MM.1S (cell line): Measurements from ENCODE around the gene TPCN2.

ENCODE experiments used
- DNase-seq: peaks from one replicate; pipeline ENCODE4 v3.0.0-alpha.2; 2015
- H2AFZ ChIP-seq: fragments of 300-600 bp; sonication (generic); 2 replicates; pipeline ENCODE4 v1.6.0; 2016; ENCODE audit warnings: antibody characterized with exemption, low read length
- H3F3A ChIP-seq: fragments of 300-600 bp; sonication (generic); 2 replicates; pipeline ENCODE4 v1.6.1; 2016; ENCODE audit warnings: mild to moderate bottlenecking, antibody characterized with exemption, low read length, moderate library complexity, mixed read lengths; ENCODE audit not compliant: insufficient read depth
- H3K27ac ChIP-seq: fragments of 300-600 bp; sonication (generic); 2 replicates; pipeline ENCODE4 v1.5.1; 2016; ENCODE audit warnings: mild to moderate bottlenecking, low read length
- H3K27me3 ChIP-seq: fragments of 300-600 bp; sonication (generic); replicated peaks from 2 replicates; pipeline ENCODE4 v1.6.0; 2016; ENCODE audit warnings: low read length; ENCODE audit not compliant: insufficient read depth
- H3K36me3 ChIP-seq: fragments of 300-600 bp; sonication (generic); replicated peaks from 2 replicates; pipeline ENCODE4 v1.6.1; 2016; ENCODE audit warnings: mild to moderate bottlenecking, low read length, mixed read lengths; ENCODE audit not compliant: insufficient read depth
- H3K4me1 ChIP-seq: fragments of 300-600 bp; sonication (generic); 2 replicates; pipeline ENCODE4 v1.6.1; 2016; ENCODE audit warnings: low read length, mixed read lengths
- H3K4me2 ChIP-seq: fragments of 300-600 bp; sonication (generic); 2 replicates; pipeline ENCODE4 v1.6.0; 2016; ENCODE audit warnings: low read depth, low read length
- H3K4me3 ChIP-seq: fragments of 300-600 bp; sonication (generic); 2 replicates; pipeline ENCODE4 v1.5.1; 2016; ENCODE audit warnings: low read length, mixed read lengths
- H3K79me2 ChIP-seq: fragments of 300-600 bp; sonication (generic); 2 replicates; pipeline ENCODE4 v1.6.1; 2016; ENCODE audit warnings: mixed run types, low read length, mixed read lengths
- H3K9ac ChIP-seq: fragments of 300-600 bp; sonication (generic); 2 replicates; pipeline ENCODE4 v1.6.1; 2016; ENCODE audit warnings: low read length, mixed read lengths
- H3K9me2 ChIP-seq: fragments of 300-600 bp; sonication (generic); replicated peaks from 2 replicates; pipeline ENCODE4 v1.6.1; 2016; ENCODE audit warnings: mild to moderate bottlenecking, low read length, mixed read lengths; ENCODE audit not compliant: insufficient read depth
- H3K9me3 ChIP-seq: fragments of 300-600 bp; sonication (generic); replicated peaks from 2 replicates; pipeline ENCODE4 v1.6.1; 2016; ENCODE audit warnings: mild to moderate bottlenecking, low read length, mixed read lengths; ENCODE audit not compliant: insufficient read depth
- H4K20me1 ChIP-seq: fragments of 300-600 bp; sonication (generic); 2 replicates; pipeline ENCODE4 v1.6.1; 2016; ENCODE audit warnings: mild to moderate bottlenecking, low read length, moderate library complexity, mixed read lengths; ENCODE audit not compliant: insufficient read depth
- CTCF ChIP-seq: fragments of 300-600 bp; sonication (generic); IDR thresholded peaks from 2 replicates; pipeline ENCODE4 v1.5.1; 2016; ENCODE audit warnings: antibody characterized with exemption, low read length, mixed read lengths
- EZH2 ChIP-seq: fragments of 300-600 bp; sonication (generic); optimal IDR thresholded peaks from 2 replicates; pipeline ENCODE3; 2017; ENCODE audit warnings: low read depth, mild to moderate bottlenecking, antibody characterized with exemption, low read length, mixed read lengths
- EZH2phosphoT487 ChIP-seq: fragments of 300-600 bp; sonication (generic); IDR thresholded peaks from 2 replicates; pipeline ENCODE4 v1.6.1; 2018; ENCODE audit warnings: antibody characterized with exemption, low read length

TPCN2 gene

GRCh38 chr11:69009441-69010211 is 39.1 kb upstream of the TPCN2 start:
- no peaks in the 10 kb centered on the region for H3K79me2 ChIP-seq
- no peak overlapping the region for H3K4me3 ChIP-seq
- peaks cover 100% of the 10 kb centered on the region for H3K27me3 ChIP-seq
- no peak for DNase-seq
- no peaks in the 10 kb centered on the region for H3K36me3 ChIP-seq
- H3K4me2 ChIP-seq: no peak overlapping the region
- H2AFZ ChIP-seq: no peak overlapping the region
- TF ChIP-seq CTCF (no peak), EZH2phosphoT487 (no peak)
- H4K20me1 ChIP-seq: no peaks in the 10 kb centered on the region
- H3K9me3 ChIP-seq: no peaks in the 10 kb centered on the region
- no peak overlapping the region for H3K9ac ChIP-seq
- H3K27ac ChIP-seq: no peak overlapping the region
- no peaks in the 10 kb centered on the region for H3K9me2 ChIP-seq
- no peaks in the 10 kb centered on the region for H3F3A ChIP-seq
- H3K4me1 ChIP-seq: no peaks in the 10 kb centered on the region

- Histone ChIP-seq H3K79me2 (no peaks in the 10 kb centered on the region), H3K9me2 (no peaks in the 10 kb centered on the region), H3K27ac (no peak overlapping the region), H3K4me3 (no peak overlapping the region), H2AFZ (no peak overlapping the region), H3F3A (no peaks in the 10 kb centered on the region), H3K9ac (no peak overlapping the region), H3K4me1 (no peaks in the 10 kb centered on the region), H3K27me3 (peaks cover 99% of the 10 kb centered on the region), H3K4me2 (no peak overlapping the region), H3K9me3 (no peaks in the 10 kb centered on the region), H4K20me1 (no peaks in the 10 kb centered on the region), H3K36me3 (no peaks in the 10 kb centered on the region)
- TF ChIP-seq EZH2 (no peak), EZH2phosphoT487 (no peak), CTCF (no peak)
- DNase-seq: no peak
Observed at GRCh38 chr11:69010361-69010891, 38.3 kb upstream of the TPCN2 start.

GRCh38 chr11:69010964-69011623 is 37.6 kb upstream of the TPCN2 start:
- no peaks in the 10 kb centered on the region for H3K79me2 ChIP-seq
- H3F3A ChIP-seq: no peaks in the 10 kb centered on the region
- no peak overlapping the region for H3K4me3 ChIP-seq
- no peaks in the 10 kb centered on the region for H3K4me1 ChIP-seq
- no peak overlapping the region for H2AFZ ChIP-seq
- no peak overlapping the region for H3K27ac ChIP-seq
- no peaks in the 10 kb centered on the region for H3K36me3 ChIP-seq
- H3K9me2 ChIP-seq: no peaks in the 10 kb centered on the region
- H3K4me2 ChIP-seq: no peak overlapping the region
- DNase-seq: no peak
- no peaks in the 10 kb centered on the region for H4K20me1 ChIP-seq
- H3K9me3 ChIP-seq: no peaks in the 10 kb centered on the region
- H3K9ac ChIP-seq: no peak overlapping the region
- H3K27me3 ChIP-seq: peaks cover 95% of the 10 kb centered on the region
- TF ChIP-seq EZH2 (no peak), CTCF (no peak), EZH2phosphoT487 (no peak)
